GM18867 (cell line): ENCODE measurements around the gene KRT71.
"Not testable (repeated sequence)": the region's sequence is repeated elsewhere in the genome, so short reads cannot be mapped to it uniquely, and the experiment has no call there.

Source experiments
- ATAC-seq: cut with Tn5 transposase; IDR thresholded peaks from one replicate; pipeline ENCODE4 v1.9.1; 2021; ENCODE audit warnings: mild to moderate bottlenecking, moderate library complexity; ENCODE audit not compliant: unreplicated experiment

Gene KRT71

GRCh38 chr12:52522346-52523011 is 30.5 kb downstream of the KRT71 start:
- ATAC-seq: no peak

- no peak for ATAC-seq
These were observed 31.2 kb downstream of the KRT71 start for GRCh38 chr12:52521568-52522266.

- no peak for ATAC-seq
These were observed 31.8 kb downstream of the KRT71 start for GRCh38 chr12:52521175-52521567.

GRCh38 chr12:52519826-52520662 is 32.9 kb downstream of the KRT71 start, which contains the start of gene KRT5:
TSS of gene KRT5 (minus strand) at chr12:52520394. CDS start at chr12:52520296, 98 bp downstream.
- no peak for ATAC-seq

- no peak for ATAC-seq
These were observed 33.6 kb downstream of the KRT71 start for GRCh38 chr12:52519387-52519703.

GRCh38 chr12:52518574-52519386 is 34.2 kb downstream of the KRT71 start:
- ATAC-seq: no peak

DNA sequence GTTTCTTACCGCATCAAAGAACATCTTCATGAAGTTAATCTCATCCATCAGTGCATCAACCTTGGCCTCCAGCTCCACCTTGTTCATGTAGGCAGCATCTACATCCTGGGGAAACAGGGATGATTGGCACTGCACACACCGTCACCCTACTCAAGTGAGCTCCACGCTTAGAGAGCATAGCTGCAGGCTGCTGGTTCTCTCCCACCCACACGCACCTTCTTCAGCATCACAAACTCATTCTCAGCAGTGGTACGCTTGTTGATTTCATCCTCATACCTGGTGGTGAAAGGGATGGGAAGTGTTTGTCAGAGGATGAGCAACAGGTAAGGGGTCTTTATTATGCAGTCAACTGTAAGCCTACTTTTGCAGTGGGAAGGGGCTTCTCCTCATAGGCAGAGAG is 35.1 kb downstream of the KRT71 start:
- no peak for ATAC-seq

GRCh38 chr12:52517005-52517835 is 35.7 kb downstream of the KRT71 start:
- no peak for ATAC-seq

DNA sequence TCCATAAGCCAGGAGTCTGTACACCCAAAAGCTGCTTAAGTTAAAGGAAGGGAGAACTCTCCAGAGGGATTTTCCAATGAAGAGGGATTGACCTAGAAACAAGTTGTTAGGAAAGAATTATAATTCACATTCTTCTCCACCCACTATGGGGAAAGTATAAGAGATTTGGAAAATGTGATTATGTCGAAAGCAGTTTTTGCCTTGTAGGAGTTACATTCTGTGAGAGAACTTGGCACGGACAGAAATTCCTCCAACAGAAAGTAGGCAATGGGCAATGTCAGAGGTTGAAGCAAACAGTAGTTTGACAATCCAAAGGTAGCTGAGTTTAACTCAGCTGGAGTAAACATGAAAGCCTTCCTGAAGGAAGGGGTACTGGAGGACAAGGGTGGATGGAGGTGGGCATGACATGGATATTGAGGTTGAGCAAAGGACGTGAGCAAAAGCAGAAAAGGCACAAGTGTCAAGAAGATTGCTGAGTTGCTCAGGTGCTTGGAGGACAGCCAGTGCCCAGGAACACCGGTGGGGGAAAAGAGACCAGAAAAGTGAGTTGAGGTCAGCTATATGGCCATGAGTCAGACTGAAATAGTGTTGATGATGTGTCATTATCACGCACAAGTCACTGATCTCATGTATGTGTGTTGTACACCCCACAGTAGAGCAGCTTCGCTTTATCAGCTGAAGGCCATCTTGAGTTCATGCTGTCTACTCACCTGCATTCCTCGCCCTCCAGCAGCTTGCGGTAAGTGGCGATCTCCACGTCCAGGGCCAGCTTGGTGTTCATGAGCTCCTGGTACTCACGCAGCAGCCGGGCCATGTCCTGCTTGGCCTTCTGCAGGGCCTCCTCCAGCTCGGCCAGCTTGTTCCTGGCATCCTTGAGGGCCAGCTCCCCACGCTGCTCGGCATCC is 36.8 kb downstream of the KRT71 start:
- ATAC-seq: no peak

- ATAC-seq: no peak
These were observed 37.7 kb downstream of the KRT71 start for GRCh38 chr12:52515319-52515646.

GRCh38 chr12:52514471-52515318 is 38.2 kb downstream of the KRT71 start:
- no peak for ATAC-seq

DNA sequence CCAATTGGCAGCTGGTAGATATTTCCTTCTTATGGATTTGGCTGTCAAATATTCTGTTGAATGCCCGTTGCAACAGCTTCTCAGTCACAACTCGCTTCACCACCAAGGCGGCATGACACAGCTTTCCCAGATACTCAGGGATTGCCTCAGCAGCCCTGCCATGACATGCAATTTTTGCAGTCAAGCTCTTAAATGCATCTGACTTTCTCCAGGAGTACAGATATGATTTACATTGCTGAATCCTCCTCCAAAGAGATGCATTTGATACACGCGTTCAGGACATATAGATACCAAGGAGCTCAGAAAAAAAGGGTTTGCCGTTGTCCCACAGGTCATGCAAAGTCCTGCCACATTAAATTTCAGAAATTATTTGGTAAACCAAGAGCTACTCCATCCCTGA is 39.2 kb downstream of the KRT71 start:
- ATAC-seq: no peak

GRCh38 chr12:52508211-52508610 is 44.7 kb downstream of the KRT71 start:
- no peak for ATAC-seq

DNA sequence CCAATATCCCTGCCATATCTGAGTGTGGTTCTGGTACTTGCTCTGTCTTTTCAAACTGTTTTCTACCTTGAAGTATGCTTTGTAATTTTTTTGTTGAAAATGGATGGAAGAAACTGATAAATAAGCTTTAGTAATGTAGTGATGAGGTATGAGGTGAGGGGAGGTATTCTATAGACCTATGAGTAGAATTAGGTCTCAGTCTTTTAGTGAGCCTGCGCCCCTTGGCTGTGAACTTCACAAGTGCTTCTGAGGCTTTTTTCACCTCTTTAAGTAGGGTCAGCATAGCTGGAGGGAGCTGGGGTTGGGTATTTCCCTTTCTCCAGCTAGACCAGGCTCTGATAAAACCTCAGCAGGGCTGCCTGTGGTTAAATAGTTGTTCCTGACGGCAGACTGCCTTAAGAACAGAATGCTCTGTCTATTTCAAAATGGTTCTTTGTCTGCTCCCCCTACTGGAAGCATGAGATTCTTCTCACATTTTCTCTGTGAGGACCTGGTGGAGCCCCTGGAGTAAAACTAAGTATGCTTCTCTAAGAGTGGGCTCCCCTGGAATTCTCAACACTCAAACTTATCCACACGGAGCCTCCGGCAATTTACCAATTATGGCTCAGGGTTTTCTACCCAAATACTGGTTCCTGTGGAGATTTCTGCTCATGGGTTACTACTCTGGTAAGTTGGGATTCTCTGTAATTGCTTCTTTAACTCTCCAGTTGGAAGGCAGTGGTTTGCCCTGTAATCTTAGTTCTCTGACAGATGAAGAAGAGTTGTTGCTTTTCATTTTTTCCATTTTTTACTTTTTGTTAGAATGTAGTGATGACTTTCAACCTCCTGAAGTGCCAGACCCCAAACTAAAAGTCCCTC is 45.9 kb downstream of the KRT71 start:
- ATAC-seq: no peak

DNA sequence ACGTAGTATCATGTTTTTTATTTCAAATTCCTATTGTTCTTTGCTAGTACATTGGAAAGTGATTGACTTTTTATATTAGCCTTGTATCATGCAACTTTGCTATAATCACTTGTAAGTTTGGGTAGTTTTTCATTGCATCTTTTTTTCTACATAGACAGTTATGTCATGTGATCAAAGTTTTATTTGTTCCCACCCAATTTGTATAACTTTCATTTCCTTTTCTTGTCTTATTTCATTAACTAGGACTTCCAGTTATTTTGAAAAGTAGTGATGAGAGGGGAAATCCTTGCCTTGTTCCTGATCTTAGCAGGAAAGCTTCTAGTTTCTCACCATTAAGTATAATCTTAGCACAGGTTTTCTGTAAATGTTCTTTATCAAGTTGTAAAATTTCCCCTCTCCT is 50.1 kb downstream of the KRT71 start:
- ATAC-seq: no peak

GRCh38 chr12:52501490-52501889 is 51.5 kb downstream of the KRT71 start:
- no peak for ATAC-seq

DNA sequence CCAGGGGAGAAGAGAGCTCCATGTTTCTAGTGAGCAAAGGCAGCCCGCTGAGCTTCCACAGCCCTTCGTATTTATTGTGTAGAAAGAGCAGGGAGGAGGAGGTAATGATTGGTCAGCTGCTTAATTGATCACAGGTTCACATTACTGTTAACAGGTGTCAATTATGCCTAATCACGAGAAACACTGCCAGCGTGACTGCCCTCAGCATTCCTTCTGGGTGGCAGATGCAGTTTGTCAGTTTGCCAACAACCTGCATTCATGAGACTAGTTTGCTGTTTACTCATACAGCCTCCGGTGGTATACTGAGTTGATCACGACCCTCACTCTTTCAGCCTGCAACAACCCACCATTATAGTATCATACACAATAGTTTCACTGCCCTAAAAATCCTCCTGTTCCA is 52.4 kb downstream of the KRT71 start:
- ATAC-seq: not testable (repeated sequence)
